Activated CD4-positive, alpha-beta T cell treated with anti-CD3 and anti-CD28 coated beads, Interleukin-2, amount 50 U/mL, for 4 hours (primary cell): ENCODE results near the gene B4GALNT3.
"Not testable (repeated sequence)": the region's sequence is repeated elsewhere in the genome, so short reads cannot be mapped to it uniquely, and the experiment has no call there.

Experiments
- DNase-seq, 2 experiments: peaks; one replicate each; pipeline ENCODE4 v3.0.0-alpha.2; 2020

B4GALNT3 gene

GRCh38 chr12:561391-561705, 101.6 kb downstream of the B4GALNT3 start:
- DNase-seq = no peak

GRCh38 chr12:561908-562593, 102.3 kb downstream of the B4GALNT3 start:
- no peak for DNase-seq

DNA sequence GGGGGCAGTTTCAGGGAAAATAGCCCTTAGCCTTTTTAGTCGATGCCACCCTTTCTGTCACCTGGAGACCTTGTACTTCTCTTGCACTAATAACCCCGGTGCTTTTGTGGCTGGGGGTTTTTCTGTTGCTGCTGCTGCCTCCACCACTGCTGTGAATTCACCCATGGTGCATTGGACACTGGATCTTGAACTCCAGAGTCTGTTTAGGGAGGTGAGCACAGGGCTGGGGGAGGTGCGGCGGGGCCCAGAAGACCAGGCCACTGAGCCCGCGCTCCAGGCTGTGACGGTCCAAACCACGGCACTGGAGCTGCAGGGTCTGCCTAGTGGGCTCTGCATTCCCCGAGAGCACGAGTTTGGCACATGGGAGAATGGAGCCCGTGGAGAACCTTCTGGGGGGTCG, 102.9 kb downstream of the B4GALNT3 start:
- DNase-seq = no peak

- DNase-seq = peak; percentile 52 to 53
Measured at GRCh38 chr12:563250-563781, 103.6 kb downstream of the B4GALNT3 start.

DNA sequence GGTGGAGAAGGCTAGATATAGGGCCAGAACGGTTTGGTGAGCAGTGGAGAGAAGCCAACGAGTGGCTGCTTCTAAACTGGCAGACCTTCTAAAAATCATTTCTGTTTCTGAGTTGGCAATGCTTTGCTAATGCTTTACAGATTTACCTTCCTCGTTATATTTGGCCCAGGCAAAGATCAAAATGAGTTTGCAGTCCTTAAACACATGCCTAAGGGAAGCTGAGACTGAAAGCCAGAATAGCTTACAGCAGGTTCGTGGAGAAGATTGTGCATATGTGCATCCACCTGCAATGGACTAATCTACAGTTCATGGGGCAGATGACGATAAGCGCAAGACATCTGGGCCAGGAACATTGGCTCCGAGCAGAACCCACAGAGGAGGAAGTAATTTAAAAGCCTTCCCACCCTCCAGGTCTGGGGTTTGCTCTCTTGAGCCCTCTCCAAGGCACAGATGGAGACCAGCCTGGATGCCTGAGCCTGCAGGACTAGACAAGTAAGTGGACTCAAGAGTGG, 104.1 kb downstream of the B4GALNT3 start:
- DNase-seq = no peak

GRCh38 chr12:565161-565560, 105.4 kb downstream of the B4GALNT3 start:
- DNase-seq = no peak

DNA sequence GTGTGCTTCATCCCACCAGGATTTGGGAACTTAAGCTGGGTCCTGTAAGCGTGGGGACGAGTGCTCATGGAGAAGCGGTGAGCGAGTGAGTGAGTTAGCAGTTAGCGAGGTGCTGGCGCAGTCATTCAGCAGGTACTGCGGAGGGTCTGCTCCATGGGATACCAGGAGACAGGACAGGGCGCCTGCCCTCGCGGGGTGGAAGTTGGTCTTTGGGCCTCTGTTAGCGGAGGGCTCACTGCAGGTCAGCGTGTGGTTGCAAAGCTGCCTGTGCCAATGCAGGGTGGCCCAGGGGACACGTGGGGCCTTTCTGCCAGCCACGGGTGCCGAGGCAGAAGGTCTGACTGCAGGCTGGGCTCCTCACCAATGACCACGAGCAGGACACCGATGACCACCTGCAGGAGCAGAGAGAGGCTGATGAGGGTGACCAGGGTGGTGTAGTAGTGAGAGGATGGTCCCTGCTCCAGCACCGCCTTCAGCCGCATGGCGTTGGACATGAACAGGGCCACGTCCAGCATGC, 105.9 kb downstream of the B4GALNT3 start:
- no peak for DNase-seq

DNA sequence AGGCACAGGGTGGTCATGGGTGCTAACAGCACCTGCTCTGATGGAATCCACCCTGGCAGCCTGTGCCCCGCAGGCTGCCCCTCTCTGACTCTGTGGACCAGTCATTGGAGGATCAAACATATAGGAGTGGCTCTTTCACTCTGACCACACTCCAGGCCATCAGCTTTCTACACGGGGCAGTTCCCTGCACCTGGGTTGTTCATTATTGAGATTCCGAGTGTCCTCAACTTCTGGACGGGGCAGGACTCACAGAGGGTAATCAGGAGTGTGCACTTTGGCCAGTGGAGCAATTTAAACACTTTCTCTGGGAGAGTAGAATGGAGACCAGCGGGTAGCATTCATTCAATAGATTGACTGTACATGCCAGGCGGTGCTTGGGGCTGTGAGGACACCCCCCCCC, 108.7 kb downstream of the B4GALNT3 start:
- DNase-seq = no peak

DNA sequence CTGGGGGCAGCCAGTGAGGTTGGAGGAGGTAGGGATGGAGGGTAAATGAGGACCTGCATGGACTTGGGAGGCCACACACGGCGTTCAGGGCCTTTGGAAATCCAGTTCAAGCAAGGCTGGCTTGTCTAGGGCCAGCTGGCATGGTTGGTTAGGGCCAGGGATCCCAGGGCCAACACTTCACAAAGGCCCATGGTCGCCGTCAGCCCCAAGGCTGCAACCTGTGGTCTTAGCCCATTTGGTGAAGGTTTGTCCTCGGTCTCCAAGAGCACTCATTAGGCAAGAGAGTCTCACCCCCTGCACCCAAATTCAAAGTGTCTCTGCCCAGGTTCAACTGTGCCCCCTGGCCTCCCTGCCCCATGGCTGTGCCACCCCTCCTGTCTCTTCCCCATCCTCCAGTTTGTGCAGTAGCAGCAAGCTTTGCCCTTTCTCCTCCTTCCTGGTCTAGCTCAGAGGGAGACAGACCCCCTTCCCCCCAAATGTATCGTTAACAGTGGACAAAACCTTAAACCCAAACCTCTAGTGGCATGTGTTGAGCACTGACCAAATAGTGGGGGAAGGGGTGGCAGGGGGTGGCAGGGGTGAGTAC, 109.4 kb downstream of the B4GALNT3 start:
- DNase-seq = no peak

- peak; percentile 82 to 85 for DNase-seq
Measured at GRCh38 chr12:569803-570434, 110.2 kb downstream of the B4GALNT3 start.

DNA sequence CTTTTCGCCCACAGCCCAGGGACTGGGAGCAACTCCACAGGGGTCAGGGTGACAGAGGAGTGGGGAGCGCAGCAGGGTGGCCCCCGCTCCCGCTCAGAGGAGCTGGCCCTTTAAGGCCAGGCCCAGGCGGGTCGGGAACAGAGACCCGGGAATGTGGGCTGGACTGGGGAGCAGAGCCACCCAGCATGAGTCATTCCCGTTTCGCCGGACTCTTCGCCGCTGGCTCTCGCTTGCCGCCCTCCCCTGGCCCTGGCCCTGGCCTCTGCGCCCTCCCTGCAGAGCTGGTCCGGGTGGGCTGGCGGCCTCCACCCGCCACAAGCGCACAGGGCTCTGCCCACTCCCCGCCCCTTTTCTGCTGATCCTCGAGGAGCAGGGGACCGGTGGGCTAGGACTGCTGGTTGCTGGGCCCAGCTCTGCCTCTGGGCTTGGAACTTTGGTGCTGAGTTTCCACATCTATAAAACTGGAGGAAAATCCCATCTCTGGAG, 110.7 kb downstream of the B4GALNT3 start:
- DNase-seq = no peak

- DNase-seq = no peak
Measured at GRCh38 chr12:570921-571794, 111.4 kb downstream of the B4GALNT3 start.

DNA sequence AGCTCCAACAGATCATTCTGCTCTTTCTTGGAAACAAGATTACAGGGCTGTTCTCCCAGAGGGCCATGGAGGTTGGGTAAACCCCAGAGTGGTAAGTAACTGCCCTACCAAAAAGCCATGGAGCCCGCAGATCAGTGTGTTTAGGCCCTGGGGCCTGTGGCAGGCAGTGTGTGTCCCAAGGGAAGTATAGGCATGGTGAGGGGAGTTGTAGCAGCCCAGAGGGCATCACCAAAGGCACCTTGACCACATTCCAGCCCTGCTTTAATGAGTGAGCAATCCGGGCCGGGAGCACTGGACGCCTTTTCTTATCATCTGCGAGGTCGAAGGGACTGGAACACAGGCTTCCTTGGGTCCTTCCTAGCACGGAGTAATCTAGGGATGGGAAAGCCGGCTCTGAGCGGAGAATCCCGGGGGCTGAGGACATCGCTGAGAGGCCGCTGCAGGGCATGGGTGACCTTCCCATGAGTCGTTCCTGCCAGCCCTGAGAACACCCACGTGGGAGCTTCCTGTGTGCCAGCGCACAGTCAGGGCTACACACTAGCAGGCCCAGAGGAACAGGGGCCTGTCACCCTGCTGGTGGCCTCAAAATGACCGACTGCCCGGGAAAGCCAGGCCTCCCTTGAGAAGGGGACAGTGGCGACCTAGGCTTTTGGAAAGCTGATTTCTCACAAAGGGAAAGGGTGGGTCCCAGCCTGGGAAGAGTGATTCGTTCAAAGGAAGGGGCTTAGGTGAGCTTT, 112.2 kb downstream of the B4GALNT3 start:
- DNase-seq = no peak

DNA sequence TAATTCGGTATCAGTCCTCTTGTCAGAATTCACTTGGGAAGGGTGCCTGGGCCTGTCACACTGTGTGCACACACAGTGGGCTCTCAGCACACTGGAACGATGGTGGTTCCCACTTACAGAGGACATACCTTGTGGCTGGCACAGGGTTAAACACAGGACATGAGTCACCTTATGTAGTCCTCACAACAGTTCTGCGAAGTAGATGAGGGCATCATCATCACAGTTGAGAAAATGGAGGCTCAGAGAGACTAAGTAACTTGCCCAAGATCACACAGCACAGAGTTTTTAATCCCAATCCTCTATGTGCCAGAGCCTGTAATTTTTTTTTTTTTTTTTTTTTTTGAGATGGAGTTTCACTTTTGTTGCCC, 112.8 kb downstream of the B4GALNT3 start:
- no peak for DNase-seq

GRCh38 chr12:573232-573631, 113.5 kb downstream of the B4GALNT3 start:
- no peak for DNase-seq

- no peak for DNase-seq
Measured at GRCh38 chr12:574475-575128, 114.9 kb downstream of the B4GALNT3 start.

DNA sequence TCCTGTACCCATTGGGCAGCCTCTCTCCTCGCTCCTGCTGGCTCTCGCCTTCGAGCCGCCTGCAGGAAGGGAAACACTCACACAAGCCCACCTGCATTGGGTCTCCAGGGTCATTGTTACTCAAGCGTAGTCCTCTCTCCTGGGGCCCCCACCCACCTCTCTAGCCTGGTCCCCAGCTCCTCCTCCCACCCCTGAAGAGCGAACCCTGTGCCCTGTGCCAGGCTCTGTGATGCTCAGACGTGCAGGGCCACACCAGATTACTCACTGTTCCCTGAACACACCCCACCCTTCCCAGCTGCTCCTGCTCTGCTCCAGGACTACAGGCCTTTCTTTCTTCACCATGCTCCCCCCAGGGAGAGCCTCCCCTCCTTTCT, 115.4 kb downstream of the B4GALNT3 start:
- no peak for DNase-seq

DNA sequence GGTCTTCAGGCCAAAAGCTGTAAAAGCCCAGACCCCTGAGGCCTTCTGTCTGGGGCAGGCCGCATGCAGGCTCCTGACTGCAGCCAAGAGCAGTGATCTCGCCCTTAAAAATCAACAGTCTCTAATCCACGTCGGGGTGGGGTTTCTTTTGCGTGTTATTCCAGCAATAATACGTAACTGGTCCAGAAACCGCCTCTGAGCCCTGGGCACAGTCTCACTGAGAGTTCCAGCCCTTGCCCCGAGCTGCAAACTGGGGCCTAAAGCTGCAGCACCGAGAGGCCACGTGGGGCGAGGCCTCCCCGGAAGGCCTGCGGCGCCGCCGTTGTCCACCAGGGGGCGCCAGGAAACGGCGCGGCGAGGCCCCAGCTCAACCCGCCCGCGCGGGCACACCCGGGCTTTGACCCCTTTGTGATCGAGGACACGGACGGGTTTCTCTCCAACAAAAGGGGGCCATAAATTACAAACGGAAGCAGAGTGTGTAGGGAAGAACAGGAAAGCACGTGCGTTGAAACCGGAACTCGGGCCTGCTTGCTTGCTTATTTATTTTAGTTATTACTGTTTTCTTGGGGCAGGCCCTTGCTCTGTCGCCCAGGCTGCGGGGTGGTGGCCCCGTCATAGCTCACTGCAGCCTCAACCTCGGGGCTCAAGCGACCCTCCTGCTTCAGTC, 116.3 kb downstream of the B4GALNT3 start:
- DNase-seq = peak; percentile 75 to 76

- DNase-seq = no peak
Measured at GRCh38 chr12:576615-577110, 116.9 kb downstream of the B4GALNT3 start.

GRCh38 chr12:577994-578747, 118.4 kb downstream of the B4GALNT3 start:
- not testable (repeated sequence) for DNase-seq
